IMR-90 (cell line): ENCODE results near the gene SH3BP5. TPM values are rescaled to one million over a fixed set of nuclear protein-coding genes. Genes with fewer than 3 reads are reported as not detected.

Experiments
- ATAC-seq: fragments of 200-7000 bp; cut with Tn5 transposase; 2 replicates; pipeline ENCODE4 v1.9.1; 2020; ENCODE audit warnings: low read depth, mild to moderate bottlenecking, moderate library complexity
- BruUV-seq: library from RNA; stranded (reverse); fragments of 400-500 nt; replicated peaks from 2 replicates; lab custom pipeline; 2021; lab: Mats Ljungman, UMichigan
- CTCF ChIA-PET: fragments of 300-600 bp; formaldehyde crosslinking; extraction: SDS; loops from one replicate; lab custom pipeline; 2021; ENCODE audit warnings: antibody characterized with exemption; lab: Yijun Ruan, JAX
- POLR2A ChIA-PET: fragments of 300-600 bp; sonication (Branson Sonifier 250); formaldehyde crosslinking; loops from one replicate; lab custom pipeline; 2022; ENCODE audit warnings: antibody characterized with exemption; ENCODE audit not compliant: unreplicated experiment; lab: Charles Lee
- DNase-seq: peaks from one replicate; pipeline ENCODE4 v3.0.0; 2013
- H2AFZ ChIP-seq: replicated peaks from 2 replicates; pipeline ENCODE3; 2013; ENCODE audit warnings: low read length, mild to moderate bottlenecking; ENCODE audit not compliant: poor library complexity
- H2AK5ac ChIP-seq: 2 replicates; pipeline ENCODE4 v1.6.1; 2013; ENCODE audit warnings: low read depth, low read length, inconsistent platforms
- H2AK9ac ChIP-seq: replicated peaks from 2 replicates; pipeline ENCODE3; 2013; ENCODE audit warnings: mild to moderate bottlenecking, low read depth, low read length, moderate library complexity; ENCODE audit not compliant: poor library complexity
- H2BK120ac ChIP-seq: 2 replicates; pipeline ENCODE4 v1.6.1; 2013; ENCODE audit warnings: low read depth, low read length, inconsistent platforms
- H2BK15ac ChIP-seq: 3 replicates; pipeline ENCODE4 v1.6.1; 2013; ENCODE audit warnings: low read depth, low read length, inconsistent platforms
- H2BK20ac ChIP-seq: 2 replicates; pipeline ENCODE4 v1.6.1; 2013; ENCODE audit warnings: low read depth, mild to moderate bottlenecking, inconsistent platforms, low read length, moderate library complexity
- H2BK5ac ChIP-seq: 2 replicates; pipeline ENCODE4 v1.6.1; 2013; ENCODE audit warnings: mild to moderate bottlenecking, low read depth, low read length, inconsistent platforms; ENCODE audit not compliant: poor library complexity, severe bottlenecking
- H3K14ac ChIP-seq: replicated peaks from 2 replicates; pipeline ENCODE4 v1.6.1; 2013; ENCODE audit warnings: low read depth, low read length, inconsistent platforms
- H3K18ac ChIP-seq: 2 replicates; pipeline ENCODE4 v1.6.1; 2013; ENCODE audit warnings: low read depth, low read length, control low read depth
- H3K23ac ChIP-seq: 2 replicates; pipeline ENCODE4 v1.6.1; 2013; ENCODE audit warnings: low read depth, low read length, inconsistent platforms
- H3K27ac ChIP-seq: 2 replicates; pipeline ENCODE4 v1.5.1; 2013; ENCODE audit warnings: mild to moderate bottlenecking, control low read depth, low read length; ENCODE audit not compliant: insufficient read depth
- H3K27me3 ChIP-seq: 2 replicates; pipeline ENCODE4 v1.6.1; 2013; ENCODE audit warnings: low read length; ENCODE audit not compliant: control insufficient read depth, insufficient read depth
- H3K36me3 ChIP-seq: 2 replicates; pipeline ENCODE4 v1.6.1; 2013; ENCODE audit warnings: low read length, mixed read lengths; ENCODE audit not compliant: control insufficient read depth, insufficient read depth
- H3K4ac ChIP-seq: 2 replicates; pipeline ENCODE4 v1.6.1; 2013; ENCODE audit warnings: low read depth, low read length, inconsistent platforms
- H3K4me1 ChIP-seq: 2 replicates; pipeline ENCODE4 v1.6.1; 2013; ENCODE audit warnings: low read length, mixed read lengths; ENCODE audit not compliant: control insufficient read depth, insufficient read depth
- H3K4me2 ChIP-seq: 2 replicates; pipeline ENCODE4 v1.6.1; 2013; ENCODE audit warnings: low read depth, mild to moderate bottlenecking, control low read depth, low read length, moderate library complexity
- H3K4me3 ChIP-seq: 2 replicates; pipeline ENCODE4 v1.5.1; 2013; ENCODE audit warnings: low read depth, mild to moderate bottlenecking, control low read depth, low read length, moderate library complexity; ENCODE audit not compliant: insufficient read depth
- H3K56ac ChIP-seq: 2 replicates; pipeline ENCODE4 v1.6.1; 2013; ENCODE audit warnings: low read length, inconsistent platforms; ENCODE audit not compliant: insufficient read depth; ENCODE audit errors: extremely low read depth
- H3K79me1 ChIP-seq, 2 experiments: 2 replicates each; pipeline ENCODE4 v1.6.1; 2013; ENCODE audit warnings: low read length in 2 of 2, inconsistent platforms in 1 of 2, low read depth in 1 of 2
- H3K9ac ChIP-seq: 2 replicates; pipeline ENCODE4 v1.6.1; 2013; ENCODE audit warnings: low read depth, low read length, control low read depth
- H3K9me1 ChIP-seq: 2 replicates; pipeline ENCODE4 v1.6.1; 2013; ENCODE audit warnings: low read length, inconsistent platforms; ENCODE audit not compliant: insufficient read depth
- H3K9me3 ChIP-seq: 2 replicates; pipeline ENCODE4 v1.6.1; 2013; ENCODE audit warnings: low read length; ENCODE audit not compliant: control insufficient read depth, insufficient read depth
- H4K20me1 ChIP-seq: 2 replicates; pipeline ENCODE4 v1.6.1; 2013; ENCODE audit warnings: low read length, inconsistent platforms; ENCODE audit not compliant: insufficient read depth
- H4K5ac ChIP-seq: 2 replicates; pipeline ENCODE4 v1.6.1; 2013; ENCODE audit warnings: mild to moderate bottlenecking, low read depth, low read length, control low read depth
- H4K8ac ChIP-seq, 2 experiments: 2 replicates each; pipeline ENCODE4 v1.6.1; 2013; ENCODE audit warnings: low read depth in 2 of 2, low read length in 2 of 2, control low read depth in 1 of 2, inconsistent platforms in 1 of 2
- H4K91ac ChIP-seq: 2 replicates; pipeline ENCODE4 v1.6.1; 2013; ENCODE audit warnings: low read depth, low read length, inconsistent platforms; ENCODE audit not compliant: insufficient read depth
- BHLHE40 ChIP-seq: fragments of 150-350 bp; IDR thresholded peaks from 2 replicates; pipeline ENCODE4 v1.6.1; 2016; ENCODE audit warnings: mild to moderate bottlenecking, low read depth, low read length
- CEBPB ChIP-seq: IDR thresholded peaks from 2 replicates; pipeline ENCODE4 v1.6.1; 2012; ENCODE audit warnings: low read depth, low read length, improper control_type of control experiment
- CHD1 ChIP-seq: IDR thresholded peaks from 2 replicates; pipeline ENCODE4 v1.6.1; 2012; ENCODE audit warnings: low read depth, low read length, improper control_type of control experiment
- FOS ChIP-seq: fragments of 150-350 bp; IDR thresholded peaks from 2 replicates; pipeline ENCODE4 v1.6.1; 2016; ENCODE audit warnings: low read depth, low read length
- MAFK ChIP-seq: IDR thresholded peaks from 2 replicates; pipeline ENCODE4 v1.6.1; 2012; ENCODE audit warnings: low read depth, low read length, improper control_type of control experiment
- MAZ ChIP-seq: IDR thresholded peaks from 2 replicates; pipeline ENCODE4 v1.6.1; 2012; ENCODE audit warnings: low read depth, mild to moderate bottlenecking, low read length, improper control_type of control experiment, moderate library complexity, borderline replicate concordance
- MXI1 ChIP-seq: IDR thresholded peaks from 2 replicates; pipeline ENCODE4 v1.6.1; 2012; ENCODE audit warnings: low read depth, mild to moderate bottlenecking, low read length, moderate library complexity, borderline replicate concordance
- NFE2L2 ChIP-seq: fragments of 150-350 bp; IDR thresholded peaks from 2 replicates; pipeline ENCODE4 v1.6.1; 2016; ENCODE audit warnings: low read depth, mild to moderate bottlenecking, low read length
- POLR2A ChIP-seq: IDR thresholded peaks from 2 replicates; pipeline ENCODE4 v1.6.1; 2012; ENCODE audit warnings: mild to moderate bottlenecking, low read depth, low read length
- RAD21 ChIP-seq: IDR thresholded peaks from 2 replicates; pipeline ENCODE4 v1.6.1; 2012; ENCODE audit warnings: low read length, improper control_type of control experiment
- RCOR1 ChIP-seq: IDR thresholded peaks from 2 replicates; pipeline ENCODE4 v1.6.1; 2012; ENCODE audit warnings: mild to moderate bottlenecking, low read length, improper control_type of control experiment; ENCODE audit not compliant: insufficient replicate concordance
- RFX5 ChIP-seq: IDR thresholded peaks from 2 replicates; pipeline ENCODE4 v1.8.0; 2012; ENCODE audit warnings: low read depth, mild to moderate bottlenecking, low read length, moderate library complexity
- SMC3 ChIP-seq: fragments of 150-350 bp; IDR thresholded peaks from 2 replicates; pipeline ENCODE4 v1.6.1; 2016; ENCODE audit warnings: low read depth, mild to moderate bottlenecking, antibody characterized with exemption, low read length, moderate library complexity
- WGBS, 2 experiments: methylation state at CpG; one replicate each; pipeline versions ENCODE4 v1.1.5 to v1.1.7; 2013; ENCODE audit warnings: missing lambda C conversion rate in 2 of 2; ENCODE audit not compliant: insufficient read length in 1 of 2; ENCODE audit errors: extremely low coverage in 2 of 2; 5-methylcytosine and 5-hydroxymethylcytosine counted together
- dilution Hi-C: fragments of 300-500 bp; cut with HindIII; formaldehyde crosslinking; loops from one replicate; pipeline ENCODE4 v1.14.3; 2018; ENCODE audit warnings: low sequenced_read_pairs; ENCODE audit not compliant: unreplicated experiment
- in situ Hi-C: fragments of 300-500 bp; cut with MboI; formaldehyde crosslinking; loops from 3 replicates; pipeline ENCODE4 v1.14.3; 2019; ENCODE audit warnings: low sequenced_read_pairs, inconsistent platforms, mixed read lengths
- intact Hi-C: fragments of 100-400 bp; cut with micrococcal nuclease; formaldehyde crosslinking; loops from 2 replicates; pipeline ENCODE4 v1.10.0; 2022
- polyA plus RNA-seq, 3 experiments: library from polyadenylated mRNA; depleted of rRNA; stranded (reverse); fragments of >200 nt; gene quantifications; 2 replicates each; pipeline ENCODE4 v1.2.3, GENCODE V29; 2012; ENCODE audit warnings: low replicate concordance in 1 of 3
- total RNA-seq: library from RNA; depleted of rRNA; stranded (reverse); fragments of >200 nt; gene quantifications from 2 replicates; pipeline ENCODE4 v1.2.3, GENCODE V29; 2012
- TF ChIP-seq, protein P1 (sequence below): conservative IDR thresholded peaks from 2 replicates; pipeline ENCODE4 v1.5.1; 2012; ENCODE audit warnings: mild to moderate bottlenecking, low read depth, low read length, improper control_type of control experiment
- TF ChIP-seq, protein P2 (sequence below): fragments of 150-350 bp; IDR thresholded peaks from 2 replicates; pipeline ENCODE4 v1.6.1; 2016; ENCODE audit warnings: low read depth, mild to moderate bottlenecking, low read length, moderate library complexity, borderline replicate concordance
- TF ChIP-seq, protein P3 (sequence below): fragments of 150-350 bp; IDR thresholded peaks from 2 replicates; pipeline ENCODE4 v1.6.1; 2017; ENCODE audit warnings: mild to moderate bottlenecking, antibody characterized with exemption, low read length, low read depth

The SH3BP5 gene
- total and polyA plus RNA-seq, 2 of the 4 experiments (the other 2 are of a cell fraction), result 14.0 to 23.5 TPM

- Histone ChIP-seq H3K27ac (no peak overlapping the region), H3K27me3 (no peaks in the 10 kb centered on the region), H3K4me1 (peaks cover 7% of the 10 kb centered on the region), H3K36me3 (no peaks in the 10 kb centered on the region), H2AK9ac (no peak overlapping the region), H2BK5ac (no peak overlapping the region), H3K4me2 (no peak overlapping the region), H4K20me1 (no peaks in the 10 kb centered on the region), H3K18ac (no peak overlapping the region), H3K9ac (no peak overlapping the region), H3K56ac (no peak overlapping the region), H2BK15ac (no peak overlapping the region), H2AK5ac (no peak overlapping the region), H2BK20ac (no peak overlapping the region), H4K8ac (no peak overlapping the region), H4K91ac (no peak overlapping the region), H2BK120ac (no peak overlapping the region), H3K23ac (no peak overlapping the region), H3K14ac (no peak overlapping the region), H3K79me1 (peaks cover 3 to 6% of the 10 kb centered on the region in 2 experiments; a peak in 1 of 4 replicates), H2AFZ (no peak overlapping the region), H3K4ac (no peak overlapping the region), H3K9me1 (no peaks in the 10 kb centered on the region), H3K4me3 (no peak overlapping the region), H3K9me3 (no peaks in the 10 kb centered on the region), H4K5ac (no peak overlapping the region)
- dilution Hi-C loops (no loop called here), intact Hi-C loops (no loop called here), in situ Hi-C loops (no loop called here)
- CTCF ChIA-PET, result no interaction called here
- no peak for DNase-seq
- WGBS, 2 experiments, result no CpG with 5 or more reads among the region's 2 CpGs
- ATAC-seq, result no peak
- BruUV-seq, result no TSS peak
- TF ChIP-seq RFX5 (no peak), MAFK (no peak), CEBPB (no peak), NFE2L2 (no peak), RCOR1 (no peak), BHLHE40 (no peak), CHD1 (no peak), SMC3 (no peak), MXI1 (no peak), FOS (no peak), POLR2A (no peak), MAZ (no peak), RAD21 (no peak)
- TF ChIP-seq, protein P1, sequence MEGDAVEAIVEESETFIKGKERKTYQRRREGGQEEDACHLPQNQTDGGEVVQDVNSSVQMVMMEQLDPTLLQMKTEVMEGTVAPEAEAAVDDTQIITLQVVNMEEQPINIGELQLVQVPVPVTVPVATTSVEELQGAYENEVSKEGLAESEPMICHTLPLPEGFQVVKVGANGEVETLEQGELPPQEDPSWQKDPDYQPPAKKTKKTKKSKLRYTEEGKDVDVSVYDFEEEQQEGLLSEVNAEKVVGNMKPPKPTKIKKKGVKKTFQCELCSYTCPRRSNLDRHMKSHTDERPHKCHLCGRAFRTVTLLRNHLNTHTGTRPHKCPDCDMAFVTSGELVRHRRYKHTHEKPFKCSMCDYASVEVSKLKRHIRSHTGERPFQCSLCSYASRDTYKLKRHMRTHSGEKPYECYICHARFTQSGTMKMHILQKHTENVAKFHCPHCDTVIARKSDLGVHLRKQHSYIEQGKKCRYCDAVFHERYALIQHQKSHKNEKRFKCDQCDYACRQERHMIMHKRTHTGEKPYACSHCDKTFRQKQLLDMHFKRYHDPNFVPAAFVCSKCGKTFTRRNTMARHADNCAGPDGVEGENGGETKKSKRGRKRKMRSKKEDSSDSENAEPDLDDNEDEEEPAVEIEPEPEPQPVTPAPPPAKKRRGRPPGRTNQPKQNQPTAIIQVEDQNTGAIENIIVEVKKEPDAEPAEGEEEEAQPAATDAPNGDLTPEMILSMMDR, result no peak
- TF ChIP-seq, protein P2, sequence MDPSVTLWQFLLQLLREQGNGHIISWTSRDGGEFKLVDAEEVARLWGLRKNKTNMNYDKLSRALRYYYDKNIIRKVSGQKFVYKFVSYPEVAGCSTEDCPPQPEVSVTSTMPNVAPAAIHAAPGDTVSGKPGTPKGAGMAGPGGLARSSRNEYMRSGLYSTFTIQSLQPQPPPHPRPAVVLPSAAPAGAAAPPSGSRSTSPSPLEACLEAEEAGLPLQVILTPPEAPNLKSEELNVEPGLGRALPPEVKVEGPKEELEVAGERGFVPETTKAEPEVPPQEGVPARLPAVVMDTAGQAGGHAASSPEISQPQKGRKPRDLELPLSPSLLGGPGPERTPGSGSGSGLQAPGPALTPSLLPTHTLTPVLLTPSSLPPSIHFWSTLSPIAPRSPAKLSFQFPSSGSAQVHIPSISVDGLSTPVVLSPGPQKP, result no peak
- TF ChIP-seq, protein P3, sequence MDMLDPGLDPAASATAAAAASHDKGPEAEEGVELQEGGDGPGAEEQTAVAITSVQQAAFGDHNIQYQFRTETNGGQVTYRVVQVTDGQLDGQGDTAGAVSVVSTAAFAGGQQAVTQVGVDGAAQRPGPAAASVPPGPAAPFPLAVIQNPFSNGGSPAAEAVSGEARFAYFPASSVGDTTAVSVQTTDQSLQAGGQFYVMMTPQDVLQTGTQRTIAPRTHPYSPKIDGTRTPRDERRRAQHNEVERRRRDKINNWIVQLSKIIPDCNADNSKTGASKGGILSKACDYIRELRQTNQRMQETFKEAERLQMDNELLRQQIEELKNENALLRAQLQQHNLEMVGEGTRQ, result no peak
- POLR2A ChIA-PET, result no interaction called here
Measured at GRCh38 chr3:15319136-15319535, 13.2 kb downstream of the SH3BP5 start.
